Endothelial cell of umbilical vein (primary cell): Measurements from ENCODE around the gene PCDHGA8. TPM values are rescaled to one million over a fixed set of nuclear protein-coding genes. Genes with fewer than 3 reads are reported as not detected.

ENCODE experiments used
- BruUV-seq: library from RNA; stranded (reverse); fragments of 400-500 nt; replicated peaks from 2 replicates; lab custom pipeline; 2021; lab: Mats Ljungman, UMichigan
- CTCF ChIA-PET: fragments of 300-600, 350-600 bp; sonication (Branson Sonifier 250); formaldehyde crosslinking; loops from one replicate; lab custom pipeline; 2021; ENCODE audit warnings: antibody characterized with exemption, inconsistent platforms; lab: Charles Lee
- POLR2A ChIA-PET: fragments of 300-600, 350-600 bp; sonication (Branson Sonifier 250); formaldehyde crosslinking; loops from one replicate; lab custom pipeline; 2021; ENCODE audit warnings: antibody characterized with exemption, inconsistent platforms; lab: Charles Lee
- DNase-seq: peaks from one replicate; pipeline ENCODE4 v3.0.0-alpha.2; 2011; ENCODE audit warnings: low read depth, low spot score
- FAIRE-seq: peaks from 2 replicates; lab custom pipeline; 2011; peaks lifted over from hg19 to GRCh38; lab: Jason Lieb, UNC
- H2AFZ ChIP-seq: 2 replicates; pipeline ENCODE4 v1.6.0; 2012; ENCODE audit warnings: low read depth, low read length, control low read depth, inconsistent platforms
- H3K27ac ChIP-seq: 2 replicates; pipeline ENCODE4 v1.5.1; 2011; ENCODE audit warnings: low read depth, mild to moderate bottlenecking, control low read depth, low read length, moderate library complexity; ENCODE audit not compliant: insufficient read depth
- H3K27me3 ChIP-seq, 2 experiments: 2 replicates each; pipeline versions ENCODE4 v1.6.0 to v1.6.1; 2011; ENCODE audit warnings: low read length in 2 of 2, mixed read lengths in 1 of 2; ENCODE audit not compliant: control insufficient read depth in 2 of 2, insufficient read depth in 2 of 2
- H3K36me3 ChIP-seq, 2 experiments: 2 replicates in 1 of 2; 3 replicates in 1 of 2; pipeline ENCODE4 v1.5.1; 2011; ENCODE audit warnings: low read length in 2 of 2, mild to moderate bottlenecking in 1 of 2, moderate library complexity in 1 of 2; ENCODE audit not compliant: control insufficient read depth in 2 of 2, insufficient read depth in 2 of 2; ENCODE audit errors: extremely low read depth in 1 of 2
- H3K4me1 ChIP-seq: 3 replicates; pipeline ENCODE4 v1.5.1; 2011; ENCODE audit warnings: mild to moderate bottlenecking, low read length; ENCODE audit not compliant: control insufficient read depth, insufficient read depth; ENCODE audit errors: extremely low read depth
- H3K4me2 ChIP-seq: 2 replicates; pipeline ENCODE4 v1.6.1; 2011; ENCODE audit warnings: low read length, control low read depth, mixed read lengths; ENCODE audit not compliant: insufficient read depth
- H3K4me3 ChIP-seq, 3 experiments: fragments of 200-600 bp in 1 of 3; sonication (generic), shearing (Covaris generic) in 1 of 3; replicated peaks in 1 of 3; 2 replicates each; pipeline ENCODE4 v1.5.1; 2011 to 2016; ENCODE audit warnings: control low read depth in 3 of 3, low read length in 3 of 3, mild to moderate bottlenecking in 2 of 3, inconsistent platforms in 1 of 3, low read depth in 1 of 3, moderate library complexity in 1 of 3; ENCODE audit not compliant: insufficient read depth in 1 of 3
- H3K79me2 ChIP-seq: 2 replicates; pipeline ENCODE4 v1.6.0; 2012; ENCODE audit warnings: low read length, inconsistent platforms; ENCODE audit not compliant: control insufficient read depth, insufficient read depth
- H3K9ac ChIP-seq: replicated peaks from 2 replicates; pipeline ENCODE3; 2011; ENCODE audit warnings: low read length, control low read depth; ENCODE audit not compliant: insufficient read depth; ENCODE audit errors: extremely low read depth
- H3K9me1 ChIP-seq: replicated peaks from 3 replicates; pipeline ENCODE4 v1.6.0; 2011; ENCODE audit warnings: mild to moderate bottlenecking, low read length; ENCODE audit not compliant: control insufficient read depth, insufficient read depth; ENCODE audit errors: extremely low read depth
- H3K9me3 ChIP-seq: replicated peaks from 2 replicates; pipeline ENCODE4 v1.5.1; 2012; ENCODE audit warnings: low read length, inconsistent platforms; ENCODE audit not compliant: control insufficient read depth, insufficient read depth
- H4K20me1 ChIP-seq: replicated peaks from 2 replicates; pipeline ENCODE3; 2011; ENCODE audit warnings: mild to moderate bottlenecking, low read length; ENCODE audit not compliant: control insufficient read depth, insufficient read depth; ENCODE audit errors: extremely low read depth
- CTCF ChIP-seq, 2 donors: IDR thresholded peaks; 1 replicate in 1 of 2; 2 replicates in 1 of 2; pipeline ENCODE4 v1.5.1; 2011; ENCODE audit warnings: low read length in 2 of 2, mild to moderate bottlenecking in 2 of 2, moderate library complexity in 2 of 2, control low read depth in 1 of 2, inconsistent platforms in 1 of 2, low read depth in 1 of 2; ENCODE audit not compliant: insufficient read depth in 1 of 2; ENCODE audit errors: extremely low read depth in 1 of 2
- FOS ChIP-seq: IDR thresholded peaks from 2 replicates; pipeline ENCODE4 v1.6.1; 2011; ENCODE audit warnings: mild to moderate bottlenecking, low read length, moderate library complexity, borderline replicate concordance; ENCODE audit not compliant: insufficient read depth
- MYC ChIP-seq: IDR thresholded peaks from one replicate; pipeline ENCODE4 v1.6.1; 2011; ENCODE audit warnings: mild to moderate bottlenecking, low read depth, low read length
- POLR2A ChIP-seq: IDR thresholded peaks from 2 replicates; pipeline ENCODE4 v1.6.1; 2012; ENCODE audit warnings: low read depth, mild to moderate bottlenecking, control low read depth, low read length
- POLR2AphosphoS5 ChIP-seq: IDR thresholded peaks from 2 replicates; pipeline ENCODE4 v1.6.1; 2012; ENCODE audit warnings: low read depth, mild to moderate bottlenecking, control low read depth, low read length, moderate library complexity; ENCODE audit not compliant: insufficient read depth
- dilution Hi-C: fragments of 300-500 bp; cut with MboI; formaldehyde crosslinking; loops from one replicate; pipeline ENCODE4 v1.15.0; 2019; ENCODE audit warnings: low sequenced_read_pairs; ENCODE audit not compliant: extremely low pct_ligation_motif_present
- intact Hi-C: fragments of 100-400 bp; cut with micrococcal nuclease; formaldehyde crosslinking; loops from one replicate; pipeline ENCODE4 v1.10.0; 2022
- polyA plus RNA-seq, 4 experiments: library from polyadenylated mRNA; depleted of rRNA in 3 of 4; stranded (reverse) in 3 of 4; unstranded in 1 of 4; fragments of >200 nt; gene quantifications; 2 replicates each; pipeline versions ENCODE4 v1.2.1 to v1.2.3, GENCODE V29; 2011 to 2012; ENCODE audit warnings: missing spikeins in 1 of 4
- total RNA-seq: library from RNA; stranded (reverse); gene quantifications from 2 replicates; pipeline ENCODE4 v1.2.3, GENCODE V29; 2021

PCDHGA8 gene
- total and polyA plus RNA-seq, 2 donors (not counting 3 experiments of a cell fraction or from before 2014, with no cell fraction given): 0.44 to 0.95 TPM

- dilution Hi-C loops: no loop called here
- ChIA-PET POLR2A (no interaction called here), CTCF (interaction anchor here (1.0 to 3.6 kb wide), 17 partner anchors 10 to 269 kb away, joined by 3 to 29 read pairs (median 6); partner anchors contain the start of genes DIAPH1, PCDHB14, PCDHGA1 and PCDHGA10)
- FAIRE-seq (no peak), DNase-seq (no peak)
- no peak within 1 kb of the TSS for H3K27ac ChIP-seq
- no TSS peak for BruUV-seq
- intact Hi-C loops: loop anchor here (5.0 kb wide), 1 partner anchor 212 kb away; no protein-coding TSS in a partner anchor
- no peaks in the 10 kb centered on the region for H3K9me3 ChIP-seq
- H3K79me2 ChIP-seq: no peaks in the 10 kb centered on the region
- no peaks in the 10 kb centered on the region for H3K4me1 ChIP-seq
- H4K20me1 ChIP-seq: no peaks in the 10 kb centered on the region
- H3K27me3 ChIP-seq: peaks cover 25 to 48% of the 10 kb centered on the region in 2 experiments
- H3K4me3 ChIP-seq: no peak within 1 kb of the TSS
- TF ChIP-seq CTCF (IDR thresholded peaks at IDR 0.05; ENCODE audit: extremely low read depth in 1 of 2, insufficient read depth in 1 of 2, low read depth in 1 of 2, low read length in 2 of 2) (peak; percentile 41 to 44), MYC (no peak), POLR2A (no peak), POLR2AphosphoS5 (no peak), FOS (no peak)
- no peaks in the 10 kb centered on the region for H3K9me1 ChIP-seq
- no peak within 1 kb of the TSS for H2AFZ ChIP-seq
- H3K9ac ChIP-seq: no peak within 1 kb of the TSS
- H3K4me2 ChIP-seq: peak within 1 kb of the TSS; percentile 16
- no peaks in the 10 kb centered on the region for H3K36me3 ChIP-seq
These were observed 42.4 kb upstream of the PCDHGA8 start, which contains the start of gene PCDHGB1 for GRCh38 chr5:141349917-141350619. Gene PCDHGB1 (plus strand): TSS chr5:141350099. CDS start chr5:141350261, 162 bp downstream.
